ENCODE data around the gene KRT76. TPM values are rescaled to one million over a fixed set of nuclear protein-coding genes. Genes with fewer than 3 reads are reported as not detected.

The KRT76 gene
- total RNA-seq, 1 donor from 2014 or later, result not detected

- no peaks in the 10 kb centered on the region for H3K36me3 ChIP-seq (ENCODE audit: control insufficient read depth in 3 of 3, insufficient read depth in 3 of 3, low read length in 3 of 3)
- H3K4me3 ChIP-seq (ENCODE audit: low read length in 3 of 3), result no peak overlapping the region
- H3K27me3 ChIP-seq (ENCODE audit: control insufficient read depth in 3 of 3, insufficient read depth in 3 of 3, low read length in 3 of 3), result peaks cover 32 to 43% (median 38%) of the 10 kb centered on the region in 3 donors
- no peaks in the 10 kb centered on the region for H3K9me3 ChIP-seq (ENCODE audit: control insufficient read depth in 3 of 3, low read length in 3 of 3)
- no peak overlapping the region for H3K9ac ChIP-seq (ENCODE audit: low read depth in 1 of 3, low read length in 3 of 3)
- no peaks in the 10 kb centered on the region for H3K4me1 ChIP-seq (ENCODE audit: control insufficient read depth in 3 of 3, insufficient read depth in 3 of 3, low read length in 3 of 3)
- H3K27ac ChIP-seq (ENCODE audit: low read depth, low read length), result no peak overlapping the region
Measured at GRCh38 chr12:52790427-52791270, 13.5 kb upstream of the KRT76 start.

DNA sequence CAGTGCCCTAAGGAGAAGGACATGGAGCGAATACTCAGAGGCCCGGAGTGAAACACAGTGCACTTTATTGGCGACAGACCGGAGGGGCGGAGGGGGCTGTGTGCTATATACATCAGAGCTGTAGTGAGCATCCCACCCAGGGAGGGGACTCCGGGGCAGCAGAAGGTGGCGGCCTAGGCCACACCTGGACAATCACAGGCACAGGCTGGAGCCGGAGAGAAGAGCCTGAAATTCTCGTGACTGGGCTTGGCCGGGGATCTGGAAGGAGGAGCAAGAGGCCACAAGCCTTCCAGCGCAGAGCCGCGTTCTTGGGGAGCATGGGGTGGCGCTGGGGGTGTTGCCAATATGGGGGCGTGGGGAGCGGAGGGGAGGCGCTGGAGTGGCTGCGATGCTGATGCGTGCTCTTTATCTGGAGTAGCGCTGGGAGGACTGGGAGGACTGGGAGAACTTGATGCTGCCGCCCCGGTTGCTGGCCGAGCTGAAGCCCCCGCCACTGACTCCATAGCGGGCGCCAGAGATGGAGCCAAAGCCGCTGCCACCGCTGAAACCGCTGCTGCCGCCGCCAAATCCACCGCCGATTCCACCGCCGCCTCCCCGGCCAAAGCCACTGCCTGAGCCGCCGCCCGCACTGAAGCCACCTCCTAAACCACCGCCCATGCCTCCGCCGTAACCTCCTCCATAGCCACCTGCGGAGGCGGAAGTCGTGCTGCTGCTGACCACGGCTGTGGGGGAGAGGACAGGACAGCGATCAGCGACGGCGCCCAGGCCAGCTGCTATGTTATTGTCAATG is 12.7 kb upstream of the KRT76 start:
- Histone ChIP-seq H3K4me3 (ENCODE audit: low read length in 3 of 3) (no peak overlapping the region), H3K27me3 (ENCODE audit: control insufficient read depth in 3 of 3, insufficient read depth in 3 of 3, low read length in 3 of 3) (peaks cover 39 to 43% (median 41%) of the 10 kb centered on the region in 3 donors)

GRCh38 chr12:52788876-52789636 is 11.9 kb upstream of the KRT76 start:
- H3K27ac ChIP-seq (ENCODE audit: low read depth, low read length), result no peak overlapping the region
- H3K27me3 ChIP-seq (ENCODE audit: control insufficient read depth in 3 of 3, insufficient read depth in 3 of 3, low read length in 3 of 3), result peaks cover 31 to 46% (median 42%) of the 10 kb centered on the region in 3 donors
- H3K4me1 ChIP-seq (ENCODE audit: control insufficient read depth in 3 of 3, insufficient read depth in 3 of 3, low read length in 3 of 3), result no peaks in the 10 kb centered on the region
- no peak overlapping the region for H3K4me3 ChIP-seq (ENCODE audit: low read length in 3 of 3)
- no peaks in the 10 kb centered on the region for H3K36me3 ChIP-seq (ENCODE audit: control insufficient read depth in 3 of 3, insufficient read depth in 3 of 3, low read length in 3 of 3)
- H3K9me3 ChIP-seq (ENCODE audit: control insufficient read depth in 3 of 3, low read length in 3 of 3), result no peaks in the 10 kb centered on the region
- H3K9ac ChIP-seq (ENCODE audit: low read depth in 1 of 3, low read length in 3 of 3), result no peak overlapping the region

More for the DNA sequence above, 12.7 kb upstream of the KRT76 start:
- no peaks in the 10 kb centered on the region for H3K4me1 ChIP-seq (ENCODE audit: control insufficient read depth in 3 of 3, insufficient read depth in 3 of 3, low read length in 3 of 3)
- no peaks in the 10 kb centered on the region for H3K36me3 ChIP-seq (ENCODE audit: control insufficient read depth in 3 of 3, insufficient read depth in 3 of 3, low read length in 3 of 3)
- H3K9ac ChIP-seq (ENCODE audit: low read depth in 1 of 3, low read length in 3 of 3), result no peak overlapping the region
- no peaks in the 10 kb centered on the region for H3K9me3 ChIP-seq (ENCODE audit: control insufficient read depth in 3 of 3, low read length in 3 of 3)
- H3K27ac ChIP-seq (ENCODE audit: low read depth, low read length), result no peak overlapping the region

- Histone ChIP-seq H3K4me1 (ENCODE audit: control insufficient read depth in 3 of 3, insufficient read depth in 3 of 3, low read length in 3 of 3) (no peaks in the 10 kb centered on the region), H3K4me3 (ENCODE audit: low read length in 3 of 3) (no peak overlapping the region), H3K9me3 (ENCODE audit: control insufficient read depth in 3 of 3, low read length in 3 of 3) (no peaks in the 10 kb centered on the region), H3K27me3 (ENCODE audit: control insufficient read depth in 3 of 3, insufficient read depth in 3 of 3, low read length in 3 of 3) (peaks cover 29 to 46% (median 40%) of the 10 kb centered on the region in 3 donors), H3K36me3 (ENCODE audit: control insufficient read depth in 3 of 3, insufficient read depth in 3 of 3, low read length in 3 of 3) (no peaks in the 10 kb centered on the region), H3K27ac (ENCODE audit: low read depth, low read length) (no peak overlapping the region), H3K9ac (ENCODE audit: low read depth in 1 of 3, low read length in 3 of 3) (no peak overlapping the region)
Measured at GRCh38 chr12:52788192-52788875, 11.2 kb upstream of the KRT76 start.

DNA sequence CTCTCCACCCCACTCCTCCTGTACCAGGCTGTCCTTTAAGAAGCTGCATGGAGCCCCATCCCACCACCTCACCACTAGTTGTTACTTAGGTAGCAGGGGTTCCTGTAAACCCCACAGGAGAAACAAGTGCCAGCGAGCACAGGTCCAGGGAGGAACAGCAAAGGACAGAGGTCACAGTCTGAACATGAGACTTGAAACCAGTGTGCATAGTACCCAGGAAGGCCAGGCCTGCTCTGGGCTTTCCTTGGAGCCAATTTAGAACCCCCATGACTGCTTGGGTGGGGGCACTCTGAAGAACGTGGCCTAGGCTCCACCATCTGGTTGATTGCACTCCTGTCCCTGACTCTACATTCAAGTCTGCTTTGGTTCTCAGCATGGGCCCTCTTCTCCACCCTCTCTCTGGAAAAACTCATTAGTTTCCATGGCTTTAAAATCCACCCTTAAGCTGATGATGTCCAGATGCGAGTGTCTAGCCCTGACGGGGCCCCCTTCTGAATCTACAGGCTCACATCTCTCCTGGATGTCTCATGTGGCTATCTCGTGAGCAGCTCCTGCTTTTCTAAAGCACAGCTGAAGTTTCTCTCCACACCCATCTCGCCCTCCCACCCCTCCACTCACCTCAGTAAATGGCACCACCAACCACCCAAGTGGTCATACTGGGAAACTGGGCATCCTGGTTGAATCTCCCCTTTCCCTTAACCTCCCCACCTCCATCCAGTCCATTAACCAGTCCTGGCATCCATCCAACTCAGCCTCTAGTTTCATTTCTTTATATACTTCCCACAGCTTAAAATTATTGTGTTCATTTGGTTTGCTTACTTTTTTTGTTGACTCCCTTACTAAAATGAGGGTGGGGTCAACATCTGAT is 10.4 kb upstream of the KRT76 start:
- Histone ChIP-seq H3K4me1 (ENCODE audit: control insufficient read depth in 3 of 3, insufficient read depth in 3 of 3, low read length in 3 of 3) (no peaks in the 10 kb centered on the region), H3K9ac (ENCODE audit: low read depth in 1 of 3, low read length in 3 of 3) (no peak overlapping the region), H3K27ac (ENCODE audit: low read depth, low read length) (no peak overlapping the region), H3K9me3 (ENCODE audit: control insufficient read depth in 3 of 3, low read length in 3 of 3) (no peaks in the 10 kb centered on the region), H3K36me3 (ENCODE audit: control insufficient read depth in 3 of 3, insufficient read depth in 3 of 3, low read length in 3 of 3) (no peaks in the 10 kb centered on the region), H3K4me3 (ENCODE audit: low read length in 3 of 3) (no peak overlapping the region), H3K27me3 (ENCODE audit: control insufficient read depth in 3 of 3, insufficient read depth in 3 of 3, low read length in 3 of 3) (peaks cover 29 to 46% (median 43%) of the 10 kb centered on the region in 3 donors)

- peaks cover 17 to 29% (median 23%) of the 10 kb centered on the region in 3 donors for H3K27me3 ChIP-seq (ENCODE audit: control insufficient read depth in 3 of 3, insufficient read depth in 3 of 3, low read length in 3 of 3)
- no peaks in the 10 kb centered on the region for H3K9me3 ChIP-seq (ENCODE audit: control insufficient read depth in 3 of 3, low read length in 3 of 3)
- no peak overlapping the region for H3K9ac ChIP-seq (ENCODE audit: low read depth in 1 of 3, low read length in 3 of 3)
Measured at GRCh38 chr12:52784909-52785308, 7.8 kb upstream of the KRT76 start.

DNA sequence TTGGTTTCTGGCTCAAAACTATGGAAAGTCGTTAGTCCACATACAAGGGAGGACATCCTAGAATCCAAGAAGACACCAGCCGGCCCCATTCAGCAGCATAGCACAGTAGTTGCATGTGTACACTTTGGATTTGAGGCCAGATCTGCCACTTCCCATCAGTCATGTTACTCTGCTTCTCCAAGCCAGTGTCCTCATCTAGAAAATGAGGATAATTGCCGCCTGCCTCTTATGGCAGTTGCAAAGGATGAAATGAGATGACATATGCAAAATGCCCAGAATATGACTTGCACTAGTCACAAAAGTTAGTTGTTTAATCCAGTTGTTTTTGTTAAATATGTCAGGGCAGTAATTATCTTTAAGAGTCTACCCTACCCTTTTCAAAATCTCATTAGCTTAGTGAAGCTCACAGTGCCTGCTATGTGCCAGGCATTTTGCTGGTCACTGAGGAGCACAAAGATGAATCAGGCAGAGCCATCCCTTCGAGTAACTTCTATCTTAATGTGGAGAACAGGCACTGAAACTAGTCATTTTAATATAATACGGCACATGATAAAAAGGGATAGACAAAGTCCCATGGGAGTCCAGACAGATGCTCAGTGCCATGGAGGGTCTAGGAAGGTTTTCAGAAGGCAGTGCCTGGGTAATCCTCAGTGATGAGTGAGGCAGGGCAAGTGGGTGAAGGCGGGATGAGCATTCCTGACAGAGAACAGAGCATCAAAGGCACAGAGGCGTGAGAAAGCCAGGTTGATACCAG is 6.6 kb upstream of the KRT76 start:
- no peak overlapping the region for H3K9ac ChIP-seq (ENCODE audit: low read depth in 1 of 3, low read length in 3 of 3)
- peaks cover 10 to 18% (median 13%) of the 10 kb centered on the region in 3 donors for H3K27me3 ChIP-seq (ENCODE audit: control insufficient read depth in 3 of 3, insufficient read depth in 3 of 3, low read length in 3 of 3)

More at GRCh38 chr12:52784909-52785308, 7.8 kb upstream of the KRT76 start:
- Histone ChIP-seq H3K27ac (ENCODE audit: low read depth, low read length) (no peak overlapping the region), H3K4me1 (ENCODE audit: control insufficient read depth in 3 of 3, insufficient read depth in 3 of 3, low read length in 3 of 3) (no peaks in the 10 kb centered on the region), H3K36me3 (ENCODE audit: control insufficient read depth in 3 of 3, insufficient read depth in 3 of 3, low read length in 3 of 3) (no peaks in the 10 kb centered on the region), H3K4me3 (ENCODE audit: low read length in 3 of 3) (no peak overlapping the region)

DNA sequence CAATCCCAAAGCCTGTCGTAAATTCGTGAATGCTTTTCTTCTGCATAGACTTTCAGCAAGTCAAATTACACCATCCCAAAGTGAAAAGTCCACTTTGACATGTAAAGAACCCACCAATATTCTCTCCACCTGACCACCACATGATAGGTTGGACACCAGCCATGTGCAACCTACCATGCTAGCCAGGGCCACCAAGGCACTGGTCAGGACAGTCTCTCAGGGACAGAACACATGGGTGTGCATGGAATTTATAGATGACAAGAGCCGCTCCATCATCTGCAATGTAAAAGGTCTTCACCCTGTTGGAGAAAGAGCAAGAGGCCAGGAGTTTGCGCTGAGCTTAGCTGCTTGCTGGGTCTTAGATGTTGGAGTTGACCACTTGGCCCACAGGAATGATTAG is 5.4 kb upstream of the KRT76 start:
- H3K36me3 ChIP-seq (ENCODE audit: control insufficient read depth in 3 of 3, insufficient read depth in 3 of 3, low read length in 3 of 3), result no peaks in the 10 kb centered on the region

More for the DNA sequence above, 6.6 kb upstream of the KRT76 start:
- Histone ChIP-seq H3K9me3 (ENCODE audit: control insufficient read depth in 3 of 3, low read length in 3 of 3) (no peaks in the 10 kb centered on the region), H3K27ac (ENCODE audit: low read depth, low read length) (no peak overlapping the region), H3K4me1 (ENCODE audit: control insufficient read depth in 3 of 3, insufficient read depth in 3 of 3, low read length in 3 of 3) (no peaks in the 10 kb centered on the region), H3K4me3 (ENCODE audit: low read length in 3 of 3) (no peak overlapping the region), H3K36me3 (ENCODE audit: control insufficient read depth in 3 of 3, insufficient read depth in 3 of 3, low read length in 3 of 3) (no peaks in the 10 kb centered on the region)

More for the DNA sequence above, 5.4 kb upstream of the KRT76 start:
- Histone ChIP-seq H3K9me3 (ENCODE audit: control insufficient read depth in 3 of 3, low read length in 3 of 3) (no peaks in the 10 kb centered on the region), H3K27me3 (ENCODE audit: control insufficient read depth in 3 of 3, insufficient read depth in 3 of 3, low read length in 3 of 3) (peaks cover 15 to 27% (median 16%) of the 10 kb centered on the region in 3 donors), H3K4me3 (ENCODE audit: low read length in 3 of 3) (no peak overlapping the region), H3K9ac (ENCODE audit: low read depth in 1 of 3, low read length in 3 of 3) (no peak overlapping the region), H3K27ac (ENCODE audit: low read depth, low read length) (no peak overlapping the region), H3K4me1 (ENCODE audit: control insufficient read depth in 3 of 3, insufficient read depth in 3 of 3, low read length in 3 of 3) (no peaks in the 10 kb centered on the region)

Measured in skeletal muscle tissue (tissue), 4 donors.